WERI-Rb-1 (cell line): ENCODE data around the gene RRM2.

Source experiments
- DNase-seq: peaks from one replicate; pipeline ENCODE4 v3.0.0-alpha.2; 2020
- H3K27ac ChIP-seq: fragments of 250-450 bp; sonication (Bioruptor Pico); 2 replicates; pipeline ENCODE4 v1.5.1; 2020; ENCODE audit warnings: mild to moderate bottlenecking, moderate library complexity
- H3K27me3 ChIP-seq: fragments of 250-450 bp; sonication (Bioruptor Pico); 2 replicates; pipeline ENCODE4 v1.5.1; 2021; ENCODE audit warnings: mild to moderate bottlenecking, low read depth, moderate library complexity; ENCODE audit not compliant: insufficient read depth, severe bottlenecking
- H3K36me3 ChIP-seq: fragments of 250-450 bp; sonication (Bioruptor Pico); 2 replicates; pipeline ENCODE4 v1.5.1; 2020; ENCODE audit warnings: mild to moderate bottlenecking, moderate library complexity
- H3K4me3 ChIP-seq: 2 replicates; pipeline ENCODE4 v1.5.1; 2011; ENCODE audit warnings: low read depth, mild to moderate bottlenecking, control low read depth, low read length
- H3K9me3 ChIP-seq: fragments of 250-450 bp; sonication (Bioruptor Pico); 2 replicates; pipeline ENCODE4 v1.5.1; 2021; ENCODE audit warnings: mild to moderate bottlenecking, moderate library complexity; ENCODE audit not compliant: severe bottlenecking
- CTCF ChIP-seq: IDR thresholded peaks from 2 replicates; pipeline ENCODE4 v1.5.1; 2011; ENCODE audit warnings: low read depth, mild to moderate bottlenecking, control low read depth, inconsistent platforms, low read length

RRM2 gene

GRCh38 chr2:10166676-10167292 is 44.2 kb downstream of the RRM2 start:
- peaks cover 29% of the 10 kb centered on the region for H3K36me3 ChIP-seq
- no peaks in the 10 kb centered on the region for H3K27me3 ChIP-seq
- no peak for DNase-seq
- no peak overlapping the region for H3K4me3 ChIP-seq
- TF ChIP-seq CTCF = no peak
- no peak overlapping the region for H3K27ac ChIP-seq
- H3K9me3 ChIP-seq = no peaks in the 10 kb centered on the region

- Histone ChIP-seq H3K27ac (no peak overlapping the region), H3K36me3 (peaks cover 27% of the 10 kb centered on the region), H3K4me3 (no peak overlapping the region), H3K9me3 (no peaks in the 10 kb centered on the region), H3K27me3 (no peaks in the 10 kb centered on the region)
- no peak for DNase-seq
- no peak for TF ChIP-seq CTCF
Measured at GRCh38 chr2:10167316-10167715, 44.8 kb downstream of the RRM2 start.

GRCh38 chr2:10168221-10168620 is 45.7 kb downstream of the RRM2 start:
- no peak for DNase-seq
- no peaks in the 10 kb centered on the region for H3K27me3 ChIP-seq
- H3K27ac ChIP-seq = no peak overlapping the region
- no peaks in the 10 kb centered on the region for H3K9me3 ChIP-seq
- H3K36me3 ChIP-seq = peaks cover 36% of the 10 kb centered on the region
- H3K4me3 ChIP-seq = no peak overlapping the region
- TF ChIP-seq CTCF = no peak

- peaks cover 40% of the 10 kb centered on the region for H3K36me3 ChIP-seq
- H3K27me3 ChIP-seq = no peaks in the 10 kb centered on the region
- H3K4me3 ChIP-seq = no peak overlapping the region
- no peak for TF ChIP-seq CTCF
- H3K9me3 ChIP-seq = no peaks in the 10 kb centered on the region
- H3K27ac ChIP-seq = no peak overlapping the region
- DNase-seq = no peak
Measured at GRCh38 chr2:10169053-10169578, 46.6 kb downstream of the RRM2 start.

- DNase-seq = no peak
- no peak overlapping the region for H3K4me3 ChIP-seq
- H3K27ac ChIP-seq = no peak overlapping the region
- H3K27me3 ChIP-seq = no peaks in the 10 kb centered on the region
- H3K36me3 ChIP-seq = peaks cover 36% of the 10 kb centered on the region
- H3K9me3 ChIP-seq = no peaks in the 10 kb centered on the region
- TF ChIP-seq CTCF = no peak
Measured at GRCh38 chr2:10169581-10169980, 47.0 kb downstream of the RRM2 start.

GRCh38 chr2:10170256-10170655 is 47.7 kb downstream of the RRM2 start:
- Histone ChIP-seq H3K27ac (no peak overlapping the region), H3K4me3 (no peak overlapping the region), H3K36me3 (peaks cover 29% of the 10 kb centered on the region), H3K27me3 (no peaks in the 10 kb centered on the region), H3K9me3 (no peaks in the 10 kb centered on the region)
- no peak for TF ChIP-seq CTCF
- DNase-seq = no peak
